GM19455 (cell line): ENCODE results near the gene BNC2.

Experiments used
- ATAC-seq: cut with Tn5 transposase; IDR thresholded peaks from one replicate; pipeline ENCODE4 v1.9.1; 2021; ENCODE audit not compliant: unreplicated experiment

The BNC2 gene

DNA sequence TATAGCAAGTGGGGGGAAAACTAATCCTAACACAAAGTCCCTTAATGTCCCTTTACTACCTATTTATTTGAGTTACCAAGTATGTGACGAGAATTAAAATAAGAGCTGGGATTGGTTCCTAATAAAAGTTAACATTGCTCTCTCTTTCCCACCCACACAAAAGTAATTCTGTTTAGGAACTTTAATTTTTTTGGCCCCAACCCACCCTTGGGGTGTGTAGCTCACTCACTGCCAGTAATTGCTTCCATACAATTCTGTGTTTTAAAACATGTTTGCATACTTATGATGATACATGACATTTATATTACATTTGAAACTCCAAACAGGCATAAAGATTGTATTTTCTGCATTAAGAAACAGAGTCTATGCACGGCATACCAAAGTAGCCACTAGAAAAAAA, 106.5 kb downstream of the BNC2 start:
- no peak for ATAC-seq

DNA sequence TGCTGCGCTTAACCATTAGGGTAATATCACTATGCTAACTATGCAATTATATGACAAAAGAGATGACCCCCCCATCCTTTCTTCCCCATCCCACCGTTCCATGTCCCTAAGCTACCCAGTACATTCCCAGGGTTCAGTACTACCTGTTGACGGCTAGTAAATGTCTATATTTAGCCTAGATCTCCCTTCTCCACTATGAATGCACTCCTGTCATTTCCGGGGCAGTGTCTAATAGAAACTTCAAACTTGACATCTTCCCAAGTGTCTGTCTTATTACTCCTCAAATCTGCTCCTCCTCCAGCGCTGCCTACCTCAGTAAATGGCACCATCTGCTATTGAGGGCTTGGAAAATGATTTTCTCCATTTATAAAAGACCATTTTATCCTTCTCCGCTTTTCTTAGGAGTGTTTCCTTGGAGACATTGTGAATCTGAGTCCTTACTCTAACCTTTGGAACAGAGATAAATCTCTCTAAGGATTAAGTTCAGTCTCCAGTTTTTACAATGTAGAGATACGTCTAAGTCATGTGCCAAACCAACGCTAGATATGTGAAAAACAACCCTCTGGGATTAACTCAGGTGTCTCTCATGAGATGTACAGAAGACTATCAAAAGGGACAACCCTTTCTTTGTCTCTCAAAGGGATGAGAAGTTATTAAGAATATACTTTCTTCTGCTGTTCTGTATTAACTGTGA, 114.9 kb downstream of the BNC2 start:
- ATAC-seq = no peak

DNA sequence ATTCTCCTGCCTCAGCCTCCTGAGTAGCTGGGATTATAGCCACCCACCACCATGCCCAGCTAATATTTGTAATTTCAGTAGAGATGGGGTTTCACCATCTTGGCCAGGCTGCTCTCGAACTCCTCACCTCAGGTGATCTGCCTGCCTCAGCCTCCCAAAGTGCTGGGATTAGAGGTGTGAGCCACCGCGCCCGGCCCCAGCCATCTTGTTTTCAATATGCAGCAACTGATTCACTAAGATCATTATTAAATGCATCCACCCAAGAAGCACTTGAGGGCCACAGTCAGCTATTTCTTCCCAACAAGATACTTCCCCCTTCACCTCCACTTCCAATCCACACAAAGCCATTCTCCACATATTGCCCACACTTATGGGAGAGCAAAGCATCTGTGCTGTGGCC, 115.8 kb downstream of the BNC2 start:
- no peak for ATAC-seq

DNA sequence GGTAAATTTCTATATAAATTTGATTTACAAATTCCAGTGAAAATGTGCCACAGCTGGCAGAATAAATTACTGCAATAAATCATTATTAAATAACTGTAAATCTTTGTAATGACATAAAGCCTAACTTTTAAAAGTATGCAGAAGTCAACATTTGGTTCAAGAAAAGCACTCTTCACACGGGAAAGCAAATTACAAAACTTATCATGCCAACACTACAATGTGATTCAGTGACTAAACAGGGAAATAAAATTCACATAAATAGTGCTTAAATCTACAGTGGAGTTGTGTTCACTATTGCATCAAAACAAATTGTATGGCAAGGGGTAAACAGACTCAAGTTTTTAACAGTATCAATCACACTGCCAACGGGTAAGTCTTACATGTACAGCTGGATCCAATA, 117.2 kb downstream of the BNC2 start:
- ATAC-seq = no peak

DNA sequence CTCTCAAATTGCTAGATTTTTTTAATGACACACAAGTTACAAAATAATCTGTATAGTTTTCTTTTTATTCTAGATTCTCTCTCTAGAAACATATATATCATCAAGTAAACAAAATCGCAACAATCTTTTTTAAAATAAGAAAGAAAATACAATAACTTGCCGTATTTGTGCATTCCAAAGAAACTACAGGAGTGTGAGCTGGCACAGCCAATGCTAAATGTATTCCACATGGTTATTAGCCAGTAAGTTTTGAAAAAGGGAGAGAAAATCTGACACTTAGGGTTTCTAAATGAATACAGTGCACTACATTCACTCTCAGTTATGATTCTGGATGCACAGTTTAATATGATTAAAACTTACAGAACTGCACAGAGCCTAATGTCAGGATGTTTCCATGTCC, 117.9 kb downstream of the BNC2 start:
- no peak for ATAC-seq

DNA sequence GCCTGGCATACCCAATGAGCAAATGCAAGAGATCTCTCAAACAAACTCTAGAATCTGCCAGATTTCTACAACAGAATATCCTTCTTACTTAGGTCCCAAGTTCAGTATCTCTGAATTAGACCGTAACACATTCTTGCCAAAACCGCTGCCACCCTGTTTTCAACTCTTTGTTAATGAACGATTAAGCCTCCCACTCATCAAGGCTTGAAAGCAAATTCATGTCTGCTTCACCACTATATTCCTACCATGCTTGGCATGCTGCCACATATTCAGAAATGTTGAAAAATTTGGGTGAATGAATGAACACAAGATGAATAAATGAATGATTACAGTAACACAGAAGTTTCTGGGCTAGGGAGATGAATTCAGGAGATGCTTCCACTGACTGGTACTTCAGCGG, 119.9 kb downstream of the BNC2 start:
- no peak for ATAC-seq

DNA sequence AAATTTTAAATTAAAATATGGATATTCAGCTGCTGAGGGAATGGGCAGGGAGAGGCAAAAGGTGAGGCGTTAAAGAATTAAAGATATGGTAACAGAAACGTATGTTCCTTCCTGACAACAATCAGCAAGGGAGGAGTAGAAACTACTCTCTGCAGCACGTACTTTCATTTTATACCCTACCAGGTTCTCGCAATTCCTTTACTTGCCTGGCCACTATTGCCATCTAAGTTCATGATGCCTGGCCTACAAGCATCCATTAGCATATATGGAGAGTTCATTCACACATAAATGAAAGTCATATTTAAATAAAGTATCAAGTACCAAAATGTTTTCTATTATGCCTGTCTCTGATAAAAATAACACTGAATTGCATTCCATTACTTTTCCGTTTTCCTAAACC, 125.1 kb downstream of the BNC2 start:
- ATAC-seq = no peak

DNA sequence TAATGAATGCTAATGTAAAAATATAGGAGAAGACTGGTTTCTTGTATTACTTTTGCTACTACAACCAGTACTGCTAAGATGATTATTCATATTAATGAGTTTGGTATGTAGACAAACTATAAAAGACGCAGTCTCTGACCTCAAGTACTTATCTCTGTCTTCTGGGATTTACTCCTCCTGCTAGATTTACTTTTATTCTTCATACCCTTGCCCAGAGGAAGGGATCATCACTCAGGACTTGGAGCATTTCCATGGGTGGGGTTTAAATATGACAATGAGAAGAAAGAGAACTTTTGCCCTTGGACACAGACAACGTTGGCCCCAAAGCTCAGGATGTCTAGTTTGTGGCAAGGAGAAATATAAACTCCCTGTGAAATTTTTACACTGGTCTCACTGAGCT, 126.1 kb downstream of the BNC2 start:
- no peak for ATAC-seq

DNA sequence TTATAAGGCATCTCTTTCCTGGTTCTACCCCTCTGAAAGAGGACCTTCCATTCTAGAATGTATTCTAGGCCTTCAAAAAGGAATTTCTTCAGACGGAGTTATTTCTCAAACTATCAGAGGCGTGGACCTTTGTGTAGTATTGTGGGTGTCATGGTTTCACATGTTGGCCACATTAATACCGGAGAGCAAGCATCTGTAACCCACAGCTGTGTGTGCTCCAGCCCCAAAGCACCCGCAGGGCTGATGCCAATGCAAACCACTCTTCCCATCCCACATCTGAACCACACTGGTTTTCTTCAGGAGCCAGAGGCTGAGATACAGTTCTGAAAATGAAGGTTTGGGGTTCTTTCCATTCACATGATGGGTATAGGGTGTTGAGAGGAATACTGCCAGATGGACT, 127.1 kb downstream of the BNC2 start:
- no peak for ATAC-seq

DNA sequence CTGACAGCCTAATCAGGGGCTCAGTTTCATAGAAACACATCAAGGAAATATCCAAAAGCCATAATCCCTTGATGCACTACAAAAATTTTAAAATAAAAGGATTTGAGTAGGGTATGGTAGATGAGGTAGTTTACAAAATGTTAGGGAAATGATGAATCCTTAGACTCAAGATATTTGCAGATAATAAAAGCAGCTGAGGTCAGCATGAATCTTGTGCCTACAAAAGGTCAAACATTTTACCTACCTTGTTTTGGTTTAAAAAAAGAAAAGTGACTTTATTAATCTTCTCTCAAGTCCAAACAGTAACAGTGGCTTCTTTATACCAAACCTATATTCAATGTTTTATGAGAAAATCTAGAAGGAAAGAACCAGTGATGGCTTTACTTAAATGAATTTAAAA, 135.5 kb downstream of the BNC2 start:
- ATAC-seq = no peak

DNA sequence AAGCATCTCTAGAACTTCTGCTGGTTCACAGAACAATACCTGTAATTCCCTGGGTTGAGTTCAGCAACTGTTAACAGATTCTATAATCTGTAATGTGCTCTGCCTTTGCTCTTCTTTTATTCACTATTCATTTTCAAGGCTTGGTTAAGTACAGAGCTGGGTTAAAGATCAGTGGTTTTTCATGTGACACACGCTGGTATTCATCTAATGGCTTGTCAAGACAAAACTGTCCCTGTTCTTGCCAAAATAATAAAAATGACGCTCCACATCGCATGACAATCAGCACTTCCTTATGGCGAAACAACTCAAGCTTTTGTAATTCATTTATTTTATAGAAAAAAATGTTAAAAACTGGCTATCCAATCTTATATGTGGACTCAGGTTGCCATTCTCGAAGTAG, 137.9 kb downstream of the BNC2 start:
- no peak for ATAC-seq

DNA sequence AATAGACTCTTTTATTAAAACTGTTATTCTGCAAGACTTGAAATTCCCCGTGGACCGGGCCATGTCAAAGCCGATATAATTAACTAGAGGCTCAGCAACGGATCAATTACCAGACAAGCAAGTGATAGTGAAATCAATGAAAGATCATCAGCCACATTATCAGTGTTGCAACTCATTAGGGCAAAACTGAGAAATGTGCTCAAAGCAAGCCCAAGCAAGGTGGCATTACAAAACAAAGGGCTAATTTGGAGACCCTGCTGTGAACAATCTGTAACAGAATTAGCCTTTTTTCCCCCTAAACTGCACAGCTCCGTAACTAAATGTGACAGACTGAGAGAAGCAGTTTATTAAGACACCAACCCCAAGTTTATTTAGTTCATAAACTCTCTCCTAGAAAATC, 140.3 kb downstream of the BNC2 start:
- ATAC-seq = no peak

DNA sequence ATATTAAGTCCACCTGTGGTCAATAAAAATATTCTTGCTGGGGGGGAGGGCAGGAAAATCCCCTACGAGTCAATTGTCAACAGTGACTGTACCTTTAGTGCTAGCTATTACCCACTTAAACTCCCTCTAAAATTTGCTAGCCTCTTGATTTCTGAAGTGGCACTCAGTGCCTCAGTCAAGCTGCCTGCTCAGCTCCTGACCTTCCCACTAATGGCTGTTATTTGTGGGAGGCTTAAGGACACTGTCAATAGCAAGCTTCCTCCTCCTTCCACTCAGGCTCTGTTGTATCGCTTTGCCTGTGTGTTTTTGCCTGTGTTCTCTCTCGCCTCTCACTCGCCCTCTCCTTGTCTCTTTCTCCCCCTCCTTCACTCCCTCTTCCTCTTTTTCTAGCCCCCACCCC, 140.8 kb downstream of the BNC2 start:
- no peak for ATAC-seq

DNA sequence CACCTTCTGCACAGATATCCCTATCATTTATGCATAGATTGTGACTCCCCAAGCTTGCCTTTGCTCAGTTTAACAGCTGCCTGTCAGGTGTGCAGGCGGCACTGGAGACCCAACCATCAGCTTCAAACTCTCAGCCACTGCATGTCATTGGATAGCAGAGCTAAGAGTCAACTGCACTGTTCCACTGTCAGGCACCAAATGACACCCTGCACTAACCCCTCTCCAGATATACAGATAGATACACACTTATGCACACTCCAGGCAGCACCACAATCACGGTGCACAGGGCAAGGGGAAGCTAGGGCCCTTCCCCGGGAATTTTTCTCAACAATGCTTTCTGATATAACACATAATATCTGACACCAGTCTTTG, 142.3 kb downstream of the BNC2 start:
- ATAC-seq = no peak

DNA sequence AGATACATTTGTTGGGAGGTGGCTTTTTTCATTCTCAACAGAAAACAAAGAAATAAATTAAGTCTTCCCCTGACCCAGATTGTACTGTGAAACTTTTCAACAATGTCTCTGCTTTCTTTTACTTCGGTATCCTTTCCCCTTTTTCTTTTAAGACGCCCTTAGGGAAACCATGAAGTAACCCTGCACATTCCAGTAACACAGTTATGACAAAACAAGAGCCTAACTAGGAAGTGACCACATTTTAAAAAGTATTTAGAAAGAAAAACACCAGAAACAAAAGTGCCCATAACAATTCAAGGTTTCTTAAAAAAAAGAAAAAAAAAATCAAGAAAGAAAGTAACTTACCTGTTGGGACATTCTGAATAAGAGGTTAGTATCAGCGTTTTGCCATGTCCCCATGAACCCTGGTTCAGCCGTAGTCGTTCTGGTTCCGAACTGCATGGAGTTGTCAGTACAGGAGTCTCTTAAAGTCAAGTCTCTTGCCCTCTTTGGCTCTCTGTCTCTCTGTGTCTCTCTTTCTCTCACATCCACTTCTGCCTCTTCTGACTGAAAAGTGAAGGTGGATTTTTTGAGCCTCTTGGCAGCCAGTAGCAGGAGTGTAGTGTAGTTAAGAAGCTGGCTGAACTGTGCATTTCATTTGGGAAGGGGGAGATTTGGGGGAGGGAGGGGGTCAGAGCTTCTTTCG, 142.9 kb downstream of the BNC2 start:
- no peak for ATAC-seq

DNA sequence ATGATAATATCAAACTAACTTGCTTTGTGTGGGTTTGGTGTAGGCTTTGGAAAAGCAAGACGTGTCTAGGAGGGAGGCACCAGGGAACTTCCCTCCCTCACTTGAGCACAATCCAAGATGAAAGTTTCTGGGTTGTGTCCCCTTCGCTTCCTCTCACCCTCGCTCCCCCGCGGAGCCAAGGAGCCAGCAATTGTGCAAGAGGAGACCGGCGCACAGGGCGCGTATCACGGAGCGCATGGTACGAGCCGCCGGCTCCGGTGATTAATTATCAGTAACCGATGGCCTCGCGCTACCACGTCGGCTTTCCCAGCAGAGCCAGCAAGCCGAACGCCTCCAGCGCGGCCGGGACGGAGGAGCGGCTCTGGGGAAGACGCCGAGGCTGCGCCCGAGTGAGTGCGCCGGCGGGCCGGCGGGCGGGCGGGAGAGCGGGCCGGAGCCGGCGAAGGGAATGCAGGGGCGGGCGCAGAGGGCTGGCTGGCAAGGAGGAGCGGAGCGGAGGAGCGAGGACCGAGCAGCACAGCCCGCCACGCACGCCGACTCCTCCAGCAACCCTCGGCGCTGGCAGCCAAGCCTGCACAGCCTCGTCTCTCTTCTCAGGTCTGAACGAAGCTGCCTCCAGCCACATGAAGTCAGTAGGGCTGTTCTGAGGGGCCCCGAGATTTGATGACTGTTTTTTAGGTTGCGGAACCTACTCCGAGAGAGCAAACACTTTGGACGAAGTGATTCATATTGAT, 143.6 kb downstream of the BNC2 start:
- ATAC-seq = no peak

DNA sequence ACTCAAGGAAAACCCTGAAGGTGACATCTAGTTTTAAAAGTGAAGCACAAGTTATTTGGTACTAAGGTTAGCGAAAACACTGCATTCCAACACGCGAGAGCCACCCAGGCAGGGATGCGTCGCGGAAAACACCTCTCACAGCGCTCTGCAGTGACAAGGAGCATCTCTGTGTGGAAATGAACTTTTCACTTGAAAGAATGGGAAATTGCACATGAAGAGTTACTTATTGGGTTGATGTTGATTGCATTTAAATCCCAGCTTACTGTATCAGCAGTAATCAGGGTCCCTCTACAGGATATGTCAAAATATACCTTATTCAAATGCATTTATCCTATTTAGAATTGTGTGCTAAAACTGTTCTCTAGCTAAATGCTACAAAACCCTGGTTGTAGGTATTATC, 144.4 kb downstream of the BNC2 start:
- ATAC-seq = no peak

DNA sequence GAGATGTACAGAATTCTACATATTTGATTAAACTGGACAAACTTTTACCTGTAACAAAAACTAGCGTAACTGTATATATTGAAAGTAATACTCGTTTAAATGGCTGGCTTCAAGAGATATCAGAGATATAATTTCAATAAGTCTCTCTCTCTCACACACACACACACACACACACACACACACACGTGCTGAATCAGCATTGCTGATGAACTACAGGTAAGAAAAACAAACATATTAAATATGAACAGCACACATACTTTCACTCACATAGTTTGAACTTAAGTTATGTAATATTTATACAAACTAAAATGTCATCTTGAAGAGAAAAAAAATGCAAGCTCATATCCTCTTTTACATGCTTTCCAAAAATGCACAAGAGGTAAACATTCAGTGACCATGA, 145.4 kb downstream of the BNC2 start:
- no peak for ATAC-seq

DNA sequence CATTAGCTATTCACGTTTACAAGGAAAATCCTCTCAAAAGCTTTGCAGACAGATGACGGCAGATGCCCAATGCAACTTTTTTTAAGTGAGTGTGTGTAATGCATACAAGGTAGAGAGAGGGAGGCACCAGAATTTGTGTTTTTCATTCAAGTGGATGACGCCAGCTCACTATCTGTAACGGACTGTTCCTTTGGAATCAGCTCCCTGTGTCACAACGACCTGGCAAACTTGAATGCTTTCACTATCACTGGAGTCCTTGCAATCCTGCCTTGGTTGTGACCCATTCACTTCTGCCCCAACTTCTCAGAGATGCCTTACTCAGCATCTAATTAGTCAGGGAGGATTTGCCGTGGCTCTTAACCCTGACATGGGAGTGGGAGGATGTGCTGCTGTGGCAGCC, 148.5 kb downstream of the BNC2 start:
- ATAC-seq = no peak

DNA sequence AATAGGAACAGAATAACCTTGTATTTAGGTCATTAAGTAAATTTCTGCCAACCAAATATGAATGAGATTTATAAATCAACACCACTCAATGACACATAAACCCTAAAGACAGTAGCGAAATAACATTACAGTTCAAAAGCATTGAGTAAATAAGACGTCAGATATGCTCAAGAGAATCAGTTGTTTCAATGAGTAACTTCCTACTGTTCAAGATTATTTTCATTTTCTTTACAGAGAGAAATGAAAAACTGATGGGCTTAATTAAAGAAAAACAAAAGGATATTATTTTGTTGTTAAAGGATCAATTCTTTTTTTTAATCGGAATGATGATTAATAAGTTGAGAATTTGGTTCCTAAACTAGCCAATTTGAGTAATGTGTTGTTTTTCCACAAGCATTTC, 150.1 kb downstream of the BNC2 start:
- ATAC-seq = no peak

DNA sequence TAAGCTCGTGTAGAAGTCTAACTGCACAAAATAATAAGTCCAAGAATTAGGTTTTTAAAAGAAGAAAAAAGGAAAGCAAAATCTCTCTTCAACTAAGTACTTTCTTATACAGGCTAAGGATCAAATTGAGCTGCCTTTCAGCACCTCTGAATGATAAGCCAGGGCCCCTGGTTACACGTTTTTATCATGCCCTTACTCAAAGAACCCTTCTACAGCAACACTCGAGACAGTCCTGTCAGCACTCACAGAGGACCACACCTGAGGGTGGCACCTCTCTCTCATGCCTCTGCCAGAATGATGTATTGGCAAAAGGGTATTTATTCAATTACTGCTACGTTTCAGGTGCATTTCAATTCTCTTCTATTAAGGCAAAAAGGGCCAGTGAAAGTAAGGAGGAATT, 150.5 kb downstream of the BNC2 start:
- no peak for ATAC-seq

DNA sequence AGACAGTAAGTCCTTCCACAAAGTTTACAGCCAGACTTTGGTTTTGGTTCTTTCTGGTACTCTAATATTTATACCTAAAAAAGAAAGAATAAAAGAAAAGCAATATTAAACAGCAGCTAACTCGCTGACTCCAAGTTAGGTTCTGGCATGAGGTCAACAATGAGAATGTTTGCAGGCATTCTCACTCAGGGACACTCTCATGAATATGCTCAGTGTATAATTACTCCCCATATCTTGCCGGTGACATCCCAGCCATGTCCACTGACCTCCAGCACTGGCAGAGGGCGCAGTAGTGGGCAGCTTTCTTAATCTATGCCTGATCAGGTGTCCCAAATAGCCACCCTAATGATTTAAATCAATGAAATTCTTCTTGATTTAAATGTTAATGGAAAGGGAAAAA, 151.5 kb downstream of the BNC2 start:
- no peak for ATAC-seq
